HG03521 (cell line): ENCODE data around the gene BCL2L1.

Source experiments
- ATAC-seq: cut with Tn5 transposase; IDR thresholded peaks from one replicate; pipeline ENCODE4 v1.9.1; 2021; ENCODE audit warnings: mild to moderate bottlenecking, moderate library complexity; ENCODE audit not compliant: unreplicated experiment

BCL2L1 gene

DNA sequence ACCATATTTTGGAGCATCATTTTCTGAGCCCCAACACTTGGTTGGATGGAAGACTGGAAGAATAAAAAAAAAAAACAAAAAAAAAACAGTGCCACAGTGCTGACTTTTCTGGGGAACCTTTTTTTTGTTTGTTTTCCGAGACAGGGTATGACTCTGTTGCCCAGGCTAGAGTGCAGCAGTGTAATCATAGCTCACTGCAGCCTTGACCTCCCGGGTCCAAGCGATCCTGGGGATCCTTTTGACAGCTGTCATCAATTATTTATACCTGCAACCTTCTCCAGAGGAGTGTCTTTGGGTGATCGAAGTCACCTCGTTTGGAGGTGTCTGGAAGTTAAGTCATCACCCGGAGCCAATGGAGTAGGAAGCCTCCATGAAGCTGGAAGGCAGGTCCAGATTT lies 8.7 kb upstream of the BCL2L1 start:
- ATAC-seq: no peak

DNA sequence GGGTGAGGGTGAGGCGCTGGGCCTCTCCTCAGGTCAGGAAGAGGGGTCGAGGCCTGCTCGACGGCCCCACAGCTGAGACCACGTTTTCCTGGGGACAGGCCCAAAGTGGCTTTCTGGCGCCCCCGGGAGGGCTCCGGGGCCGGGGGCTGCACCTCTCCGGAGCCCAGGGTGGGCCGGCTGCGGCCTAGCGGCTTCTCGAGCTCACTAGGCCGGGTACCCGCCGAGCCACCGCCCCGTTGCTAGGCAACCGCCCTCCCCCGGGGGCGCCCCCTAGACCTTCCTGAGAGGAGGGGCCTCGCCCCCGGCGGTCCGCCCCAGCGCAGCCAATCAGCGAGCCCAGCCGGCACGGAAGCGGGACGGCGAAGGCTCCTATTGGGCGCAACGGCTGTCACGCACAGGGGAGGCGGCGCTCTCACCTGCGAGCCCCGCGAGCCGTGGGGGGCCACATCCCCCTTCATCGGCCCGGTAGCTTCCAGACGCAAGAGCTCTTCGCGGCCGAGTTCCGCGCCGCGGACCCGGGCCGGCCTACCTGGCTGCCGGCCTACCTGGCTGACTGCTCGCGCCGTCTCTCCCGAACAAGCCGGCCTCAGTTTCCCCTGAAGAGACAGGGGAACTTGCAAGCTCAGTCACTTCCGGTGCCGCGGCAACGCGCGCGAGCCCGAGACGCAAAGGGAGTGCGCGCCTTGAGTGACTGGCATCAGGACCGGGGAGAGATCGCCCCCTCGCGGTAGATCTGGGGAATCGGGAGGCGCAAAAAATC lies 831 bp upstream of the BCL2L1 start:
- ATAC-seq: peak; percentile 90

DNA sequence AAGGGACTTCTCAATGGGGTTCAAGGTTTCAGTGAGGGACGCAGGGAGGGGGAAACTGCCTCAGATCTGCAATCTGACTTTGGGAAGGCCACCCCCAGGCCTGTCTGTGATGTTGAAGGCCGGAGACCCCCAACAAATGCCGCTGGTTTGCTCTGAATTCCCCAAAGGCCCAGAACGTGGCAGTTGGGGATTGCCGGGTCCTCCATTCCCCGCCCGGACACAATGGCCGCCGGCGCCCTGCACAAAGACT lies 326 bp upstream of the BCL2L1 start:
- peak; percentile 0 for ATAC-seq

DNA sequence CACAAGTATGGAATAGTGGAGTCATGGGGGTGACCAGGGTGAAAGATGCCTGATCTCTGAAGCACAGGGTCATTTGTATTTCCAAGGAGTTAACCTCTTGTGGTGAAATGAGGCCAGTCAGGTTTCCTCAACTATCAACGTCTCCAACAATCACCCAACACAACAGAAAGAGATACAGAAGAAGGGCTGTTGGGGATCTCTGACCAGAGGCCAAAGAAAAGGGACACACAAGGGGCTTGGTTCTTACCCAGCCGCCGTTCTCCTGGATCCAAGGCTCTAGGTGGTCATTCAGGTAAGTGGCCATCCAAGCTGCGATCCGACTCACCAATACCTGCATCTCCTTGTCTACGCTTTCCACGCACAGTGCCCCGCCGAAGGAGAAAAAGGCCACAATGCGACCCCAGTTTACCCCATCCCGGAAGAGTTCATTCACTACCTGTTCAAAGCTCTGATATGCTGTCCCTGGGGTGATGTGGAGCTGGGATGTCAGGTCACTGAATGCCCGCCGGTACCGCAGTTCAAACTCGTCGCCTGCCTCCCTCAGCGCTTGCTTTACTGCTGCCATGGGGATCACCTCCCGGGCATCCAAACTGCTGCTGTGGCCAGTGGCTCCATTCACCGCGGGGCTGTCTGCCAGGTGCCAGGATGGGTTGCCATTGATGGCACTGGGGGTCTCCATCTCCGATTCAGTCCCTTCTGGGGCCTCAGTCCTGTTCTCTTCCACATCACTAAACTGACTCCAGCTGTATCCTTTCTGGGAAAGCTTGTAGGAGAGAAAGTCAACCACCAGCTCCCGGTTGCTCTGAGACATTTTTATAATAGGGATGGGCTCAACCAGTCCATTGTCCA lies 1.0 kb downstream of the BCL2L1 start:
- ATAC-seq: no peak

- ATAC-seq: no peak
Measured at GRCh38 chr20:31720486-31721407, 1.9 kb downstream of the BCL2L1 start.

DNA sequence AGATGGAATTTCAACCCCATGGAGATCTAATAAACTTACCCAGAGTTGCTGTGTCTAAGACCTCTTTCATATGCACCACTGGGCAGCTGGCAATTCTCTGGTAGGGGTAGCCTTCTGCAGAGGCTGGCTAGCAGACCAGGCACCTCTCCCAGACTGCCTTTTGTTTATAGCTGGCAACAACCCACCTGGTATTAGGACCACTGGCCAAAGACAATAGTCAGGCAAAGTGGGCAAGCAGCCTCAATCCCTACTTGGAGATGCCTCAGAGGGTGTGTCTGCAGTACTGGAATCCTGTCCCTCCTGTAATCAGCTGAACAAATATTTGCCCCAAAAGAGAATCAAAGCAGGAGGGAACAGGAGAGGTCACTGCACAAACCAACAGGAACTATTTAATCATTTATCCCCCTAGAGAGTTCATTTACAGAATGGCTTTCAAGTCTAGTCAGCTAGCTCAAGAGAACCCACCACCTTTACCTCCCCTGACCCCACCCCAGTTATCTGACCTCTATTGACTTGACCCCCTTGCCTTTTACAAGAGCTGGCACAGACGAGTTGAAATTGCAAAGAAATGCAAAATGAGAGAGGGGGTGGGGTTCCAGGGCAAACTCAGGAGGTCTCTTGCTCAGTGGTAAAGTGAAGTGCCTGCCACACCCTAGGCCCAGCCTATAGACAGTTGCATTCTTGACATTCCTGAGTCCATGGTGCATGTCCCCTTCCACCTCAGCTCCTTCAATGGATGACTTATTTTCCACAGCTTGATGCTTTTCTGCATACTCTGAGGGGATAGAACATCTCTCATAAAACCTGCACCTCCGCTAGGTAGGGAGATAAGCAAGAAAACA lies 2.8 kb downstream of the BCL2L1 start:
- ATAC-seq: no peak

DNA sequence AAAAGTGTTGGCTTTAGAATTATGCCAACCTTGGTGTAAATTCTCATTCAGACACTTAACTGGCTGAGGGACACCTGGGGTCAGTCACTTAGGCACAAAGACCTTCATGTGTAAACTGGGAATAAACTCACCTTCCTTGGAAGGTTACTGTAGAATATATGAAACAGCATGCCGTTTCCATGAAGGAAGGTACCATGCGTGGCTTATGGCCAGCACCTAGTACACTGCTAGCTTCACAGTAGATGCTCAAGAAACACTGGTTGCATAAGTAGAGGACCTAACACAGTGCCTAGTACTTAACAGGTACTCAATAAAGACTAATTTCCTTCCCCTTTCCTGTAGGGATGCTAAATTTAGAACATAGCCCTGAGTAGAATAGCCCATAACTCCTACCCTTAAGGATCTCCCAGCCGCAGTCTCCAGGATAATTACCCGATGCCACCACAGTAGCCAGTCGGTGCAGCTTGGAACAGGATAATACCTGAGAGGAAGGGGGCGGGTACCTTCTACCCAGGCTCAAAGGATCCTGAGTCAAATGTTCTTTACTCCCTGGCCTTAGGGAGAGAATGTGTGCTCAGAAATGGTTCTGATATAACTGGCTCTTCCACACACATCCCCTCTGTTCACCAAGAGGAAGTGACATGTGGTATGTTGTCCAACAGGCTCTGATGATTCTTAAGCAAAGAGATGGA lies 3.6 kb downstream of the BCL2L1 start:
- no peak for ATAC-seq

DNA sequence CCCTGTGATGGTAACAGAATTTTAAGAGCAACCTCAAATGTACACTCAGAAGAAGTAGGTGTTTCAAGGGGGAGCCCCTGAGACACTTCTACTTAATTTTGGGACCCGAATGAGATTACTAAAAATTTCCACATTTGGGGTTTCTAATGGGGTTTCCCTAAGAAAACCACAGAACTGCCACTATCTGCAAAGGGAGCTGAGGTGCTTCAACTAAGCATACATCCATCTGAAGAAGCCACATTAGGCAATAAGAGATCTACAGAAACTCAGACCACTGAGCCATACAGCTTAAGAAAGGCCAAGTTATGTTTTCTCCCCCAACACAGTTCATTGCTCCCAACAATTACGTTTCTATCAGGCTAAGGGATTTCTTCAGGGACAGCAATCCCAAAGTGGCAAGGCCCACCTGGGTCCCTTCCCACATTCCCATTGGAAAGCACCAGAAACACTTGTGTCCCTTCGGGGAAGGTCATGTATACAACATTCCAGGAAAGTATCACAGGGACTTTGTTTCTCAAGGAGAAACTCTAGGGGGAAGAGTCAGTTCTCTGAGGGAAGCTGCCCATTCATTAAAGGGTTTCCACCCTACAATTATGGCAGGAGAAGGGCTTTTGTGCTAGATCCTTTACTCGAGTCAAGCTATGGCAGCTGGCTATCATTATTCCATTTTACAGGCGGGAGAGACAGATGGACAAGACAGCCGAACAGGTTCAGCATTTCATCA lies 5.0 kb downstream of the BCL2L1 start:
- ATAC-seq: peak; percentile 27

DNA sequence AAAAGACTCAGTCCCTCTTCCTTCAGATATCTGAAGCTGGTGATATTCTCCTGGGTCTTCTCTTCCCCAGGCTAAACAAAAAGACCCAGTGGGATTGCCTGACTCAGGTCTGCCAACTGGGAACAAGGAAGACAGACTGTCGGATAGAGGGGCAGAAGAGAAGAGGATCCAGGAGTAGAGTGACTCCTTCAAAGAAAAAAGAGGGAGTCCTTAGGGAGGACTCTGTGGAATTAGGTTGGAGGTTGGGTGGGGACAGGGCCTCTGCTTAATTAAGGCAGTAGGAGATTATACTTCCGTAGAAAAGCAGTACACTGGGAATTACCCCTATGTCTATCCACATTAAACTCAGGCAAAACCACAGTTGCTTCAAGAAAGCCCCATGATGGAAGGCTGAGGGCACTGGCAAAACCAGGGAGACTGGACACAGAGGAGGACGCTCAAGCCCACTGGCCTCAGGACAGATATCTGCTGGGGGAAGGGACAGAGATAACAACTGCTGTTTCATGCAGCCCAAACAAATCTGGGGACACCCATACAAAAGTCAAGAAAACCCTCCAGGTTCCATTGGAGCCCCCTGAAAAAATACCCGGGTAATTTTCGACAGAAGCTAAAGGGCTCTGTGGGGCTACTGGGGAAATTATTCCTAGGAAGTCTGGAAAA lies 5.7 kb downstream of the BCL2L1 start:
- peak; percentile 5 for ATAC-seq

GRCh38 chr20:31716351-31716750 lies 6.3 kb downstream of the BCL2L1 start:
- no peak for ATAC-seq

- ATAC-seq: no peak
Measured at GRCh38 chr20:31715766-31716165, 6.9 kb downstream of the BCL2L1 start.

GRCh38 chr20:31713312-31714273 lies 9.1 kb downstream of the BCL2L1 start:
- ATAC-seq: no peak

GRCh38 chr20:31712564-31713311 lies 9.9 kb downstream of the BCL2L1 start:
- no peak for ATAC-seq

DNA sequence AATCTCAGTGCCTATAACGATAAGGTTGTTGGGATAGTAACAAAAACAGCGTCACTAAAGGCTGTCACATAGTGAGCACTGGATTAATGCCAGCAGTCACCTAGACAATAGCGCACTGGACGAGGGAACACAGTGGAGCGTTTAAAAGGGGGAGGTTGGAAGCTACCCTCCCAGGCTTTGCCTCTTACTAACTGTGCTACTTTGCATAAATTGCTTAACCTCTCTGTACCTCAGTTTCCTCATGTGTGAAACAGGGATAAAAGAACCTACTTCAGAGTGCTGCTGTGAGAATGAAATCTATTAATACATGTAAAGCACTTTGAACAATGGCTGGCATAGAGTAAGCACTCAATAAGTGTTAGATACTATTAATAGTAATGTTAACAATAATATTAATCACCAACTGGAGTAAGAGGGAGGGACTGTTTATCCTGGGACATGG lies 10.5 kb downstream of the BCL2L1 start:
- no peak for ATAC-seq

DNA sequence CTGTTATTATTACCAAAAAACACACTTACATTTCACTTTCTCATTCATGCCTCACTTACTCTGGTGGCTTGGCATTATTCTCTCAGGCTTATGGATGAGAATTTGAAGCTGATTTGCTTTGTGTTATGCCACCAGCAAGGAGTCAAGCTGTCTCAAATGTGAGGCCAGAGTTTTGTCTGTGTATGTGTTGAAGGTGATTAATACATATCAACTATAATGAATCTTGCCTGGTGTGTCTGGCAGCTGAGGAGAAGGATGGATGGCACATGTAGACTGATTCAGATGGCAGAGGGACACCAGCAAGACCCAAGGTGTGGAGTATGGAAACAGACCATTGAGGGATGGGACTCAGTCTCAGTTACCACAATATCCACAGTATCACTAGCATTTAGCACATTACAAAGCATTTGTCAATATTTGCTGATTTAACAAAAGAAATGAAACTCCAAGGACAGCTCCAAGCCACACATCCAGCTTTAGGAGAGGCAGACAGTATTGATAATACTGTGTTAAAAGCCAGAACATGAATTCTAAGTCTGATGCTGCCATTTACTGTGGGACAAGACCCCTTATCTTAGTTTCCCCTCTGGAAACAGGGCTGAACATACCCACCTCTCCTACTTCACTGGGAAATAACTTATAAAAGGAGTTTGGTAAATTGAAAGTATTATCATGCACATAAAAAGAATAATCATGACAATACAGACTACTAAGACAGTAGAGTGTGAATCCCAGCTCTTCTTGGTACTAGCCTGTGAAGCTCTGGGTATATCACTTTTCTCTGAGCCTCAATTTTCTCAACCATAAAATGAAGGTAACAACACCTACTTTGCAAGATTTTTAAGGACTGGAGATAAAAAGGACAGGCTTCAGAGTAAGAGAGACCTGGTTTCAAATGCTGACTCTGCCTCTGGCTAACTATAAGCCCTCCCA lies 11.2 kb downstream of the BCL2L1 start:
- no peak for ATAC-seq
